Glutamatergic neuron (in vitro differentiated cells): Measurements from ENCODE around the gene ARHGAP6. TPM values are rescaled to one million over a fixed set of nuclear protein-coding genes. Genes with fewer than 3 reads are reported as not detected.
A peak's percentile ranks its signal among the peaks of the same experiment; 100 is the strongest.

Experiments used
- DNase-seq: peaks from one replicate; pipeline ENCODE4 v3.0.0; 2022
- H3K27ac Mint-ChIP-seq: one replicate; pipeline ENCODE4 v1.8.0; 2020; ENCODE audit warnings: mild to moderate bottlenecking, mixed read lengths, inconsistent platforms; ENCODE audit not compliant: unreplicated experiment
- H3K27me3 Mint-ChIP-seq: one replicate; pipeline ENCODE4 v1.8.0; 2020; ENCODE audit warnings: mild to moderate bottlenecking, moderate library complexity, mixed read lengths, inconsistent platforms; ENCODE audit not compliant: unreplicated experiment
- H3K36me3 Mint-ChIP-seq: one replicate; pipeline ENCODE4 v1.8.0; 2020; ENCODE audit warnings: mild to moderate bottlenecking, mixed read lengths, inconsistent platforms; ENCODE audit not compliant: unreplicated experiment
- H3K4me1 Mint-ChIP-seq: one replicate; pipeline ENCODE4 v1.8.0; 2020; ENCODE audit warnings: mild to moderate bottlenecking, low read depth, mixed read lengths, inconsistent platforms; ENCODE audit not compliant: unreplicated experiment
- H3K4me3 Mint-ChIP-seq: one replicate; pipeline ENCODE4 v1.8.0; 2020; ENCODE audit warnings: mild to moderate bottlenecking, mixed read lengths, inconsistent platforms; ENCODE audit not compliant: unreplicated experiment
- H3K9me3 Mint-ChIP-seq: one replicate; pipeline ENCODE4 v1.8.0; 2020; ENCODE audit warnings: mild to moderate bottlenecking, moderate library complexity, mixed read lengths, inconsistent platforms; ENCODE audit not compliant: unreplicated experiment
- total RNA-seq: library from RNA; stranded (reverse); fragmentation: NEBNext Ultra II Directional; extraction: Animal tissue kit (Norgen Biotek cat#: 25700); gene quantifications from one replicate; pipeline ENCODE4 v1.2.1, GENCODE V29; 2021; ENCODE audit not compliant: unreplicated experiment
- TF ChIP-seq, protein P1 (sequence below): fragments of 200-600 bp; sonication (generic); IDR thresholded peaks from one replicate; pipeline ENCODE4 v1.5.0; 2021; ENCODE audit not compliant: partially characterized antibody, unreplicated experiment

The ARHGAP6 gene
- total RNA-seq, 1 donor from 2014 or later: 3.6 TPM

DNA sequence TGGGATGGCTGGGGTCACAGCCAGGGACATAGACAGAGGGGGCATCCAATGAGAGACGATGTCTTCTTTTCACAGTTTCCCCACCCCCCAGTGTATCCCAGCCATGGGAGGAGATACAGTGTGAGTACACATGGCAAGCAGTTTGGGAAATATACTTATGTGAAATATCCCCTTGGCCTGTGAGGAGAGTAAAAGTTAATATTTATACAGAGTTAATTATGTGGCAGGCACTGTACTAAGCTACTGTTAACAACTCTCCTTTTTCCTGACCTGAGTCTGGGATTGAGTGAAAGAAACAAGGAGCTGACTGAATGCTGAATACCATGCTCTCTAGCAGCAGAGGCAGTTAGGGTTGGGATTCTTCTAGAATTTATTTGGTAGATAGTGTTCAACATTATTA is 519.3 kb downstream of the ARHGAP6 start:
- TF ChIP-seq, protein P1, sequence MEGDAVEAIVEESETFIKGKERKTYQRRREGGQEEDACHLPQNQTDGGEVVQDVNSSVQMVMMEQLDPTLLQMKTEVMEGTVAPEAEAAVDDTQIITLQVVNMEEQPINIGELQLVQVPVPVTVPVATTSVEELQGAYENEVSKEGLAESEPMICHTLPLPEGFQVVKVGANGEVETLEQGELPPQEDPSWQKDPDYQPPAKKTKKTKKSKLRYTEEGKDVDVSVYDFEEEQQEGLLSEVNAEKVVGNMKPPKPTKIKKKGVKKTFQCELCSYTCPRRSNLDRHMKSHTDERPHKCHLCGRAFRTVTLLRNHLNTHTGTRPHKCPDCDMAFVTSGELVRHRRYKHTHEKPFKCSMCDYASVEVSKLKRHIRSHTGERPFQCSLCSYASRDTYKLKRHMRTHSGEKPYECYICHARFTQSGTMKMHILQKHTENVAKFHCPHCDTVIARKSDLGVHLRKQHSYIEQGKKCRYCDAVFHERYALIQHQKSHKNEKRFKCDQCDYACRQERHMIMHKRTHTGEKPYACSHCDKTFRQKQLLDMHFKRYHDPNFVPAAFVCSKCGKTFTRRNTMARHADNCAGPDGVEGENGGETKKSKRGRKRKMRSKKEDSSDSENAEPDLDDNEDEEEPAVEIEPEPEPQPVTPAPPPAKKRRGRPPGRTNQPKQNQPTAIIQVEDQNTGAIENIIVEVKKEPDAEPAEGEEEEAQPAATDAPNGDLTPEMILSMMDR: no peak
- no peak overlapping the region for H3K27ac Mint-ChIP-seq
- no peak overlapping the region for H3K4me3 Mint-ChIP-seq
- DNase-seq: no peak
- H3K4me1 Mint-ChIP-seq: no peaks in the 10 kb centered on the region
- no peaks in the 10 kb centered on the region for H3K9me3 Mint-ChIP-seq
- no peaks in the 10 kb centered on the region for H3K36me3 Mint-ChIP-seq
- H3K27me3 Mint-ChIP-seq: no peaks in the 10 kb centered on the region

- H3K4me3 Mint-ChIP-seq: no peak overlapping the region
- no peak overlapping the region for H3K27ac Mint-ChIP-seq
- DNase-seq: peak; percentile 16
- H3K9me3 Mint-ChIP-seq: no peaks in the 10 kb centered on the region
- H3K27me3 Mint-ChIP-seq: peaks cover 1% of the 10 kb centered on the region
- TF ChIP-seq, protein P1: peak; percentile 66
- H3K4me1 Mint-ChIP-seq: no peaks in the 10 kb centered on the region
- no peaks in the 10 kb centered on the region for H3K36me3 Mint-ChIP-seq
Observed at GRCh38 chrX:11143931-11144678, 521.6 kb downstream of the ARHGAP6 start.

DNA sequence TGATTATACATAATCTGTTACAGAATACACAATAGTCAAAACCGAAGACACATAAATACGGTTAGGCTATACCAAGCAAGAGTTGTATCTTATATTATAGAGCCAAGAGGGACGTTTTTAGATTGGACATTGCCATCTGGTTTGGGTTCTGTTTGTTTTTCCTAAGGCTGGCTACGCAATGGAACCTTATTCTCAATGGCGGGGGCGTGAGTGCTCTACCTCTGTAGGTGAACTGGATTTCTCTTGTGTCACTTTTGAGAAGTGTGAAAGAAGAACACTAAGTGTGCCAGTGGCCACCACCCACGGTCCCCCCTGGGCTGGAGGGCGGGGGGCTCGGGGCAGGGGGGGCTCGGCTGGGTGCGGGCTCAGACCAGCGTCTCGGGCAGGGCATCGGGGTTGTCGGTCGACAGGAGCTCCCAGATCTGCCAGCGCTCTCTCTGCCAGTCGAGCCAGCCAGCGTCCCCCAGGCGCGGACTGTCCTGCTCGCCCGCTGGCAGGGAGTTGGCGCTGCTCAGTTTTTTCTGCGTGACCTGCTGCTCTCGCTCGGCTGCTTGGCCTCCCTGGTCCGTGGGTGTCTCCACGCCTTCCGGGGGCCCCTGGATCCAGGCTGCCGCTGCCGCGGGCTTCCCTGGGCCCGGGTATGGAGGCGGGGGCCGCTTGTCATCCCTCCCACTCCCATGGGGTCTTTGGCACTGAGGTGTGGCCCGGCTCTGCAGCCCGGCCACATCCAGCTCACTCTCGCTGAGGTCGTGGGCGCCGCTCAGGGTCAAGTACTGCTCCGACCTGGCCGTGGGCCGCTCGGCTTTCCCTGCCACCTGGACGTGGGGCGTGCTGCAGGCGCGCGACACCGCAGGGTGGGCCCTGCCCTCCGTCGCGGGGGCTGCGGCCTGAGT is 527.0 kb downstream of the ARHGAP6 start:
- Mint-ChIP-seq H3K4me1 (no peaks in the 10 kb centered on the region), H3K27me3 (peaks cover 1% of the 10 kb centered on the region), H3K27ac (no peak overlapping the region), H3K4me3 (no peak overlapping the region), H3K9me3 (peaks cover 2% of the 10 kb centered on the region), H3K36me3 (no peaks in the 10 kb centered on the region)
- no peak for DNase-seq
- TF ChIP-seq, protein P1: no peak

- Mint-ChIP-seq H3K9me3 (peaks cover 2% of the 10 kb centered on the region), H3K36me3 (no peaks in the 10 kb centered on the region), H3K4me1 (no peaks in the 10 kb centered on the region), H3K27ac (no peak overlapping the region), H3K27me3 (peaks cover 1% of the 10 kb centered on the region), H3K4me3 (no peak overlapping the region)
- TF ChIP-seq, protein P1: peak; percentile 78
- DNase-seq: no peak
Observed at GRCh38 chrX:11137543-11138139, 528.1 kb downstream of the ARHGAP6 start.
